Articular chondrocyte of knee joint (primary cell): ENCODE measurements around the gene PSAT1. TPM values are rescaled to one million over a fixed set of nuclear protein-coding genes. Genes with fewer than 3 reads are reported as not detected.

ENCODE experiments used
- total RNA-seq: library from RNA; depleted of rRNA; stranded (reverse); fragments of >200 nt; gene quantifications from 2 replicates; pipeline ENCODE4 v1.2.3, GENCODE V29; 2012

PSAT1 gene
- 97.1 and 132 TPM in 2 replicates for total RNA-seq

DNA sequence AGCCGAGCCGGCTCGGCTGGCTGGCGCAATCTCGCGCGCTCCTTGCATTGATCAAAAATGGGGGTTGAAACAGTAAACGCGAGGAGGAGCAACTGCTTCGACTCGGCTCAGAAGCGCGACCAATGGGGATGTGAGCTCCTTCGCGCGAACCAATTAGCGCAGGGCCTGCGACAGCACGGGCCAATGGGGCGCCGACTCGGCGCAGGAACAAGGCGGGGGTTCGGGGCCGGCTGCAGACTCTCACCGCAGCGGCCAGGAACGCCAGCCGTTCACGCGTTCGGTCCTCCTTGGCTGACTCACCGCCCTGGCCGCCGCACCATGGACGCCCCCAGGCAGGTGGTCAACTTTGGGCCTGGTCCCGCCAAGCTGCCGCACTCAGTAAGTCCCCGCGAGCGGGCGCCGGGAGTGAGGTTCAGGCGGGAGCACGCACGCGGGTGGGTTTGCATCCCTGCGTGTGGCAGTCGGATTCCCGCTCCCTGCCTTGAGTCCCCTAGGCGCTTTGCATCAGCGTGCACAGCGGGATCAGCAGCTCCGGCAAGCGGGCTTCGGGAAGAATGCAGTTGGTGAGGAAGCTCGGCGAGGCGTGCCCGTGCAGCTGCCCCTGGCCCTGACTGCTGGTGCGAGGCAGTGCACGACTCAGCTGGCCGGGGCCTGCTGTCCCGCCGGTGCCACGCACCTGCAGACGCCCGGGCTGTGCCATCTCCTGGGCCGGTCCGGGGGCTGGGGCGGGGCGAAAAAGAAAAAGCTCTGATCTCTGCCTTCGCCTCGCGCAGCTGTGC lies at the start of gene PSAT1:
Gene PSAT1, plus strand, starts transcription at position 233 of the 779 bp plus-strand sequence. Its CDS starts 86 bp downstream, at position 319.

Other genes with a start within 250 kb of the PSAT1 start
- 13.2 and 17.4 TPM in 2 replicates for gene CEP78, start 61.0 kb upstream of the PSAT1 start, total RNA-seq